SK-N-SH (cell line): ENCODE data around the gene SLC5A3. TPM values are rescaled to one million over a fixed set of nuclear protein-coding genes. Genes with fewer than 3 reads are reported as not detected.

Source experiments
- CTCF ChIA-PET: fragments of 300-600, 350-600 bp; formaldehyde crosslinking; extraction: SDS; loops from one replicate; lab custom pipeline; 2021; lab: Yijun Ruan, JAX
- POLR2A ChIA-PET: fragments of 350-600 bp; sonication (Branson Sonifier 250); formaldehyde crosslinking; extraction: SDS; loops from one replicate; lab custom pipeline; 2020; ENCODE audit warnings: antibody characterized with exemption, inconsistent platforms; lab: Yijun Ruan, JAX
- DNase-seq: peaks from one replicate; pipeline ENCODE4 v3.0.0; 2012
- H2AFZ ChIP-seq: fragments of 200-600 bp; sonication (generic); 2 replicates; pipeline ENCODE4 v1.8.1; 2016; ENCODE audit warnings: antibody characterized with exemption, mild to moderate bottlenecking, low read depth
- H3F3A ChIP-seq: fragments of 200-600 bp; sonication (generic); replicated peaks from 2 replicates; pipeline ENCODE3; 2016; ENCODE audit warnings: antibody characterized with exemption, mild to moderate bottlenecking; ENCODE audit not compliant: insufficient read depth
- H3K27ac ChIP-seq, 2 experiments: fragments of 200-500 bp in 1 of 2; fragments of 200-600 bp in 1 of 2; sonication (Bioruptor generic) in 1 of 2; sonication (generic), shearing (Covaris generic) in 1 of 2; 2 replicates each; pipeline versions ENCODE4 v1.5.1 to v1.6.1; 2014 to 2016; ENCODE audit warnings: low read depth in 2 of 2, inconsistent platforms in 1 of 2, low read length in 1 of 2, mild to moderate bottlenecking in 1 of 2, mixed read lengths in 1 of 2
- H3K27me3 ChIP-seq: fragments of 200-600 bp; sonication (generic), shearing (Covaris generic); 2 replicates; pipeline ENCODE4 v1.6.1; 2016; ENCODE audit warnings: mixed run types; ENCODE audit not compliant: insufficient read depth
- H3K36me3 ChIP-seq, 2 experiments: fragments of 200-500 bp in 1 of 2; fragments of 200-600 bp in 1 of 2; sonication (Bioruptor generic) in 1 of 2; sonication (generic) in 1 of 2; replicated peaks in 1 of 2; 2 replicates each; pipeline versions ENCODE3 to v1.5.1; 2014 to 2016; ENCODE audit warnings: low read length in 1 of 2, mild to moderate bottlenecking in 1 of 2; ENCODE audit not compliant: insufficient read depth in 2 of 2, control insufficient read depth in 1 of 2
- H3K4me1 ChIP-seq, 2 experiments: fragments of 200-500 bp in 1 of 2; fragments of 200-600 bp in 1 of 2; sonication (Bioruptor generic) in 1 of 2; sonication (generic), shearing (Covaris generic) in 1 of 2; 2 replicates each; pipeline versions ENCODE4 v1.5.1 to v1.6.1; 2014 to 2016; ENCODE audit warnings: low read depth in 1 of 2, low read length in 1 of 2, mixed run types in 1 of 2; ENCODE audit not compliant: insufficient read depth in 2 of 2, control insufficient read depth in 1 of 2
- H3K4me2 ChIP-seq: fragments of 200-600 bp; sonication (generic), shearing (Covaris generic); 2 replicates; pipeline ENCODE4 v1.6.1; 2017; ENCODE audit warnings: mixed run types
- H3K4me3 ChIP-seq, 2 experiments: fragments of 200-500 bp in 1 of 2; fragments of 200-600 bp in 1 of 2; sonication (Bioruptor generic) in 1 of 2; sonication (generic), shearing (Covaris generic) in 1 of 2; 2 replicates each; pipeline versions ENCODE4 v1.5.1 to v1.8.1; 2014 to 2016; ENCODE audit warnings: low read depth in 2 of 2, inconsistent platforms in 1 of 2, low read length in 1 of 2, mild to moderate bottlenecking in 1 of 2, mixed read lengths in 1 of 2, moderate library complexity in 1 of 2
- H3K79me2 ChIP-seq: fragments of 200-600 bp; sonication (generic); 2 replicates; pipeline ENCODE4 v1.8.1; 2017; ENCODE audit warnings: mild to moderate bottlenecking; ENCODE audit not compliant: insufficient read depth
- H3K9ac ChIP-seq: fragments of 200-600 bp; sonication (generic); 2 replicates; pipeline ENCODE4 v1.6.1; 2017; ENCODE audit warnings: mixed run types
- H3K9me2 ChIP-seq: fragments of 200-600 bp; sonication (generic); 2 replicates; pipeline ENCODE4 v1.6.1; 2017; ENCODE audit warnings: mixed run types
- H3K9me3 ChIP-seq: fragments of 200-600 bp; sonication (generic); 2 replicates; pipeline ENCODE4 v1.6.1; 2017; ENCODE audit warnings: mixed run types, mild to moderate bottlenecking, moderate library complexity
- H4K20me1 ChIP-seq: fragments of 200-600 bp; sonication (generic); 2 replicates; pipeline ENCODE4 v1.6.1; 2017; ENCODE audit warnings: mild to moderate bottlenecking, mixed run types; ENCODE audit not compliant: insufficient read depth
- CHD2 ChIP-seq: fragments of 150-350 bp; IDR thresholded peaks from 2 replicates; pipeline ENCODE4 v1.6.1; 2018; ENCODE audit warnings: low read length; ENCODE audit not compliant: partially characterized antibody
- ELF1 ChIP-seq: IDR thresholded peaks from 2 replicates; pipeline ENCODE4 v1.4.0; 2012
- FOSL2 ChIP-seq: IDR thresholded peaks from 2 replicates; pipeline ENCODE4 v1.4.0; 2012; ENCODE audit warnings: low read depth, mild to moderate bottlenecking, moderate library complexity, borderline replicate concordance
- FOXM1 ChIP-seq: IDR thresholded peaks from 2 replicates; pipeline ENCODE4 v1.4.0; 2012; ENCODE audit warnings: low read depth, mild to moderate bottlenecking
- GABPA ChIP-seq: IDR thresholded peaks from 2 replicates; pipeline ENCODE4 v1.4.0; 2012; ENCODE audit warnings: low read depth, mild to moderate bottlenecking
- GATA2 ChIP-seq: sonication (generic); formaldehyde crosslinking; IDR thresholded peaks from 2 replicates; pipeline ENCODE4 v1.5.0; 2020; ENCODE audit warnings: mild to moderate bottlenecking, missing genetic modification reagents
- JUND ChIP-seq: IDR thresholded peaks from 2 replicates; pipeline ENCODE4 v1.4.0; 2012
- MEF2A ChIP-seq: IDR thresholded peaks from 2 replicates; pipeline ENCODE4 v1.4.0; 2012; ENCODE audit warnings: low read depth, borderline replicate concordance
- MXI1 ChIP-seq: IDR thresholded peaks from 2 replicates; pipeline ENCODE4 v1.6.1; 2012; ENCODE audit warnings: mild to moderate bottlenecking, low read depth, low read length, improper control_type of control experiment
- NFIC ChIP-seq: IDR thresholded peaks from 2 replicates; pipeline ENCODE4 v1.4.0; 2012; ENCODE audit warnings: borderline replicate concordance
- RAD21 ChIP-seq: IDR thresholded peaks from 2 replicates; pipeline ENCODE4 v1.6.1; 2012; ENCODE audit warnings: mild to moderate bottlenecking, low read length
- RCOR1 ChIP-seq: fragments of 150-350 bp; IDR thresholded peaks from 2 replicates; pipeline ENCODE4 v1.6.1; 2017; ENCODE audit warnings: antibody characterized with exemption, low read length
- RFX5 ChIP-seq: IDR thresholded peaks from 2 replicates; pipeline ENCODE4 v1.6.1; 2012; ENCODE audit warnings: mild to moderate bottlenecking, improper control_type of control experiment, low read length
- RXRA ChIP-seq: IDR thresholded peaks from 2 replicates; pipeline ENCODE4 v1.4.0; 2012; ENCODE audit warnings: low read depth, mild to moderate bottlenecking, borderline replicate concordance
- SMC3 ChIP-seq: IDR thresholded peaks from 2 replicates; pipeline ENCODE4 v1.6.1; 2012; ENCODE audit warnings: low read depth, low read length, improper control_type of control experiment
- WGBS: methylation state at CpG from one replicate; pipeline ENCODE4 v1.1.6; 2017; ENCODE audit warnings: low lambda C conversion rate; 5-methylcytosine and 5-hydroxymethylcytosine counted together
- polyA plus RNA-seq, 3 experiments: library from polyadenylated mRNA; depleted of rRNA; stranded (reverse); fragments of >200 nt; gene quantifications; 2 replicates each; pipeline ENCODE4 v1.2.3, GENCODE V29; 2012
- TF ChIP-seq, protein P1 (sequence below): IDR thresholded peaks from 2 replicates; pipeline ENCODE4 v1.4.0; 2012; ENCODE audit warnings: low read depth, borderline replicate concordance
- TF ChIP-seq, protein P2 (sequence below): IDR thresholded peaks from 2 replicates; pipeline ENCODE4 v1.4.0; 2012; ENCODE audit warnings: low read depth
- TF ChIP-seq, protein P3 (sequence below): fragments of 200-600 bp; sonication (generic); IDR thresholded peaks from 2 replicates; pipeline ENCODE4 v1.6.1; 2017; ENCODE audit warnings: antibody characterized with exemption, mild to moderate bottlenecking, moderate library complexity

SLC5A3 gene
- polyA plus RNA-seq, 1 of the 3 experiments (the other 2 are of a cell fraction) = 3.0 TPM

DNA sequence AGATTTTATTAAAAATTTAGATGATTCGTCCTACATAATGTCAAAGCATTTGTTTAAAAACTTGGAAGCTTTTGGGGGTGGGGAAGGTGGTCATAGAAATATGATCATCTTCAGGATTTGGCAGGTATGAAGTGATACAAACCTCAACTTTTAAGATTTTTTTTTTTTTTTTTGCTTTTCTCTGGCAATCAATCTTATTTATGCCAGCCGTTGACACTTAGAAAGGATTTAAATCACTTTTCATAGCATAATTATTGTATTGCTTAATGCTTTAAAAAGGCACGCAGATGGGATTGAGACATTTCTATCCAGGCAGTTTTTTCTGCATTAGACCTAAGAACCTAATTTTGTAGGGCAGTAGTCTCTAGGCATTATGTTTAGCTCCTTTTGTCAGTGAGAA is 19.7 kb downstream of the SLC5A3 start:
- Histone ChIP-seq H3K27me3 (no peaks in the 10 kb centered on the region), H3K4me3 (no peak overlapping the region), H3K4me1 (peaks cover 0 to 3% of the 10 kb centered on the region in 2 experiments; a peak in 3 of 4 replicates), H2AFZ (no peak overlapping the region), H3K4me2 (no peak overlapping the region), H3K9ac (no peak overlapping the region)
- no peak for DNase-seq
- POLR2A ChIA-PET = no interaction called here
- TF ChIP-seq FOSL2 (no peak), SMC3 (no peak), FOXM1 (no peak), JUND (no peak), RAD21 (no peak), RXRA (no peak), CHD2 (no peak), MXI1 (no peak), RCOR1 (no peak), RFX5 (no peak), GATA2 (CRISPR knock-in tag) (no peak), ELF1 (no peak), NFIC (no peak), MEF2A (no peak), GABPA (no peak)
- TF ChIP-seq, protein P1, sequence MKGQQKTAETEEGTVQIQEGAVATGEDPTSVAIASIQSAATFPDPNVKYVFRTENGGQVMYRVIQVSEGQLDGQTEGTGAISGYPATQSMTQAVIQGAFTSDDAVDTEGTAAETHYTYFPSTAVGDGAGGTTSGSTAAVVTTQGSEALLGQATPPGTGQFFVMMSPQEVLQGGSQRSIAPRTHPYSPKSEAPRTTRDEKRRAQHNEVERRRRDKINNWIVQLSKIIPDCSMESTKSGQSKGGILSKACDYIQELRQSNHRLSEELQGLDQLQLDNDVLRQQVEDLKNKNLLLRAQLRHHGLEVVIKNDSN = no peak
- TF ChIP-seq, protein P2, sequence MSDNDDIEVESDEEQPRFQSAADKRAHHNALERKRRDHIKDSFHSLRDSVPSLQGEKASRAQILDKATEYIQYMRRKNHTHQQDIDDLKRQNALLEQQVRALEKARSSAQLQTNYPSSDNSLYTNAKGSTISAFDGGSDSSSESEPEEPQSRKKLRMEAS = no peak
- TF ChIP-seq, all 33 proteins: peak for 0
- Histone ChIP-seq H3K9me2 (no peaks in the 10 kb centered on the region), H3F3A (peaks cover 3% of the 10 kb centered on the region), H3K36me3 (peaks cover 28 to 31% of the 10 kb centered on the region in 2 experiments), H3K79me2 (peaks cover 88% of the 10 kb centered on the region), H3K27ac (no peak overlapping the region), H3K9me3 (no peaks in the 10 kb centered on the region), H4K20me1 (peaks cover 45% of the 10 kb centered on the region)
- WGBS = 95% methylated on average over 3 of the region's 3 CpGs
- CTCF ChIA-PET = interaction anchor here (1.6 to 5.1 kb wide), 7 partner anchors 8 to 169 kb away, joined by 5 to 43 read pairs (median 6); partner anchors contain the start of genes MRPS6 and SLC5A3

DNA sequence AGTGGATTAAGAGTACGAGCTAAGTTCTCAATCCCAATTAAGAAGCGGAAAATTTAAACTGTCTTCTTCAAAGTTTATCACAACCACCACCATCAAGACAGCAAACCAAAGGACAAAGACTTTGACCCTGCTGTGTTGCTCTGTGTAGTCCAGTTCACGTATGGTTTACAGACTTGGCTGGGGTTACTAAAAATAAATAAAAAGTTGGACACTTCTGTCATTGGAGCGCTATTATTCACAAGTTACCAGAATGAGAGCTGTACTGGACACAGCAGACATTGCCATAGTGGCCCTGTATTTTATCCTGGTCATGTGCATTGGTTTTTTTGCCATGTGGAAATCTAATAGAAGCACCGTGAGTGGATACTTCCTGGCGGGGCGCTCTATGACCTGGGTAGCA is 21.6 kb downstream of the SLC5A3 start:
- 96% methylated on average over 7 of the region's 7 CpGs for WGBS
- Histone ChIP-seq H3F3A (peaks cover 3% of the 10 kb centered on the region), H3K4me3 (no peak overlapping the region), H3K36me3 (peaks cover 31 to 44% of the 10 kb centered on the region in 2 experiments), H3K27me3 (no peaks in the 10 kb centered on the region), H3K9me2 (no peaks in the 10 kb centered on the region), H3K4me2 (no peak overlapping the region), H3K9ac (no peak overlapping the region), H4K20me1 (peaks cover 39% of the 10 kb centered on the region), H2AFZ (no peak overlapping the region), H3K79me2 (peaks cover 88% of the 10 kb centered on the region), H3K9me3 (no peaks in the 10 kb centered on the region), H3K4me1 (peaks cover 0 to 3% of the 10 kb centered on the region in 2 experiments; a peak in 3 of 4 replicates), H3K27ac (no peak overlapping the region)
- ChIA-PET CTCF (interaction anchor here (1.4 kb wide), 1 partner anchor 171 kb away, joined by 5 read pairs; no protein-coding TSS in a partner anchor), POLR2A (no interaction called here)
- DNase-seq = no peak
- TF ChIP-seq FOXM1 (no peak), CHD2 (no peak), RCOR1 (no peak), RAD21 (no peak)
- TF ChIP-seq, protein P3, sequence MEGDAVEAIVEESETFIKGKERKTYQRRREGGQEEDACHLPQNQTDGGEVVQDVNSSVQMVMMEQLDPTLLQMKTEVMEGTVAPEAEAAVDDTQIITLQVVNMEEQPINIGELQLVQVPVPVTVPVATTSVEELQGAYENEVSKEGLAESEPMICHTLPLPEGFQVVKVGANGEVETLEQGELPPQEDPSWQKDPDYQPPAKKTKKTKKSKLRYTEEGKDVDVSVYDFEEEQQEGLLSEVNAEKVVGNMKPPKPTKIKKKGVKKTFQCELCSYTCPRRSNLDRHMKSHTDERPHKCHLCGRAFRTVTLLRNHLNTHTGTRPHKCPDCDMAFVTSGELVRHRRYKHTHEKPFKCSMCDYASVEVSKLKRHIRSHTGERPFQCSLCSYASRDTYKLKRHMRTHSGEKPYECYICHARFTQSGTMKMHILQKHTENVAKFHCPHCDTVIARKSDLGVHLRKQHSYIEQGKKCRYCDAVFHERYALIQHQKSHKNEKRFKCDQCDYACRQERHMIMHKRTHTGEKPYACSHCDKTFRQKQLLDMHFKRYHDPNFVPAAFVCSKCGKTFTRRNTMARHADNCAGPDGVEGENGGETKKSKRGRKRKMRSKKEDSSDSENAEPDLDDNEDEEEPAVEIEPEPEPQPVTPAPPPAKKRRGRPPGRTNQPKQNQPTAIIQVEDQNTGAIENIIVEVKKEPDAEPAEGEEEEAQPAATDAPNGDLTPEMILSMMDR = no peak
